HFF-Myc (cell line): Measurements from ENCODE around the gene MS4A6A.
"Not testable (repeated sequence)": the region's sequence is repeated elsewhere in the genome, so short reads cannot be mapped to it uniquely, and the experiment has no call there.

Experiments
- DNase-seq: peaks from one replicate; pipeline ENCODE4 v3.0.0-alpha.2; 2011; ENCODE audit warnings: low read depth; ENCODE audit errors: extremely low read depth
- H3K4me3 ChIP-seq: replicated peaks from 2 replicates; pipeline ENCODE4 v1.5.1; 2011; ENCODE audit warnings: low read depth, mild to moderate bottlenecking, control low read depth, low read length
- CTCF ChIP-seq: IDR thresholded peaks from 2 replicates; pipeline ENCODE4 v1.5.1; 2012; ENCODE audit warnings: mild to moderate bottlenecking, low read depth, low read length, control low read depth; ENCODE audit errors: missing control alignments

Gene MS4A6A

GRCh38 chr11:60211206-60211605, 28.3 kb upstream of the MS4A6A start:
- no peak overlapping the region for H3K4me3 ChIP-seq
- no peak for DNase-seq
- TF ChIP-seq CTCF: no peak

DNA sequence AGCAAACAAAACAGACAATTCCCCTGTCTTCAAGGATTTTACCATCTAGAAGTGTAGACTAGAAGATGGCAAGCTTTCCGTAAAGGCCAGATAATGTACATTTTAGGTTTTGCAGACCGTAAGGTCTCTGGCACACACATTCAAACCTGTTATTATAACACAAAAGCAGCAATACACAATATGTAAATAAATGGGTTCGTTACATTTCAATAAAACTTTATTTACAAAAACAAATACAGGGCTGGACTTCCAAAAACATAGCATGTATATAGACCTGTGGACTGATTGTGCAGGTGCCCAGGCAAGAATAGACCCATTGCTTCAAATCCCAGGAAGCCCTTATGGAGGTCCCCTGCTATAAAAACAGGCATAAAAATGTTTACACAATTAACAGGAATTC, 27.1 kb upstream of the MS4A6A start:
- no peak overlapping the region for H3K4me3 ChIP-seq
- no peak for DNase-seq
- TF ChIP-seq CTCF: no peak

- no peak for DNase-seq
- H3K4me3 ChIP-seq: no peak overlapping the region
- no peak for TF ChIP-seq CTCF
Measured at GRCh38 chr11:60208951-60209350, 26.1 kb upstream of the MS4A6A start.

DNA sequence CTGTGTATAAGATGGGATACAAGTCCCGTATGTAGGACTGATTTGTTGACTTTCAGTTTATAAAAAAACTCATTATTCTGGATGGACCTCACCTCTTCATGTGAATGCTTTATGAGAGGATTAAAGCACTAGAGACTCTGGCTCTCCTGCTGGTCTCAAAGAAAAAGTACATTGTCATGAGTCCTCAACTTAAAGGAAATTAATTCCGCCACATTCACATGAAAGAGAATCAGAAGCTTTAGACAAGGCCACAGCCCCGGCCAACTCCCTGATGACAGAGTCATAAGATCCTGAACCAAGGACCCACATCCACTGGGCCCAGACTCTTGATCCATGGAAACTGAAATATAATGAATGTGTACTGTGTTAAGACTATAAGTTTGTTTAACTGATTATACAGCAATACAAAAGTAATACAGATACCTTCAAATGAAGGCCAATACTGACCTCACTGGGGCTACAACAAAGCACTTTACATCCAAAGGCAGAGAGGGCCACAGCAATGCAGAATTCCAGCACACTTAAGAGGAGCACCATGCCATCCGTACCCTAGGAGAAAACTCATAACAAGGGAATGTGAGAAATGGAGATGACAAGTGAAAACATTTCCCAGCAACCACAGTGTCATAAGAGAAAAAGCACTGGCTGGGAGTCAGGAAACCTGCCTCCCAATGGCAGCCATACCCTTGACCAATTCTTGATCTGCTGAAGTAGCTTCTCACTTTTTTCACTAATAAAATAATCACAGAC, 25.4 kb upstream of the MS4A6A start:
- H3K4me3 ChIP-seq: no peak overlapping the region
- TF ChIP-seq CTCF: no peak
- DNase-seq: no peak

DNA sequence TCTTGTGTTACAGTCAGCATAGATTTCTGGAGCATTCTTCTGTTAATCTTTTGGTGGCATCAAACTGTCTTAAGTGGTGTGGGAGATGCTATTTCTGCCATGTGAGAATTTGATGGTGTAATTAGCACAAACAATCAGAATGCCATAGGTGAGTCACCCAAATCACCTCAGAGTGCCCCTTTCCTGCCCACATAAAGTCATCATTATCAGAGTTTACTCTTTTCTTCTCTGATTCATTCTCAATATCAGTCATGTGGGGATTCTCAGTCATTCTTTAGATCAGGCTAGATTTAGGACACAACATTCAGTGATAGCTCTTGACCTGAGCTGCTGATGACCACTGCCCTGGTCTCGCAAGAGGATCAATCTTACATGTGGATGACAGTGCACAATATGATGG, 23.7 kb upstream of the MS4A6A start:
- no peak overlapping the region for H3K4me3 ChIP-seq
- no peak for DNase-seq
- TF ChIP-seq CTCF: no peak

DNA sequence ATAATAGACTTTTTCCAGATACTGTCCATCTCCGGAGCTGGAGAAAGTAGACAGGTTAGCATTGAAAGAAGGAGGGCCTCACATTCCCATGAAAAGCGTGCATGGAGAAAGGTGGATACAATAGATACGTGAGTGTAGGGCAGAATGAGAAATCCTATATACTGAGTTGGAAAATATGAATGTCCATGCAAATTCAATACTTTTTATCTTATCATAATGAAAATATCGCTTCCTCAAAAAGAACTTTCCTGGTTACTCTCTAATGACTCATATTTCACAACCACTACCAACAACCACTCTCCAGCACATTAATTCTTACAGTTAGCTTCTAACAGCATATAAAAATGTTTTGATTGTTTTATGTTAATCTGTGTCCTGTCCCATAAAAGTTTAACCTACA, 22.0 kb upstream of the MS4A6A start:
- no peak overlapping the region for H3K4me3 ChIP-seq
- no peak for TF ChIP-seq CTCF
- no peak for DNase-seq

DNA sequence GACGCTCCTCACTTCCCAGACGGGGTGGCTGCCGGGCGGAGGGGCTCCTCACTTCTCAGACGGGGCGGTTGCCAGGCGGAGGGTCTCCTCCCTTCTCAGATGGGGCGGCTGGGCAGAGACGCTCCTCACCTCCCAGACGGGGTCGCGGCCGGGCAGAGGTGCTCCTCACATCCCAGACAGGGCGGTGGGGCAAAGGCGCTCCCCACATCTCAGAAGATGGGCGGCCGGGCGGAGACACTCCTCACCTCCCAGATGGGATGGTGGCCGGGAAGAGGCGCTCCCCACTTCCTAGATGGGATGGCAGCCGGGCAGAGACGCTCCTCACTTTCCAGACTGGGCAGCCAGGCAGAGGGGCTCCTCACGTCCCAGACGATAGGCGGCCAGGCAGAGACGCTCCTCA, 18.5 kb upstream of the MS4A6A start:
- DNase-seq, H3K4me3 ChIP-seq: not testable (repeated sequence)
